ENCODE measurements around the gene CDH11.

Gene CDH11

DNA sequence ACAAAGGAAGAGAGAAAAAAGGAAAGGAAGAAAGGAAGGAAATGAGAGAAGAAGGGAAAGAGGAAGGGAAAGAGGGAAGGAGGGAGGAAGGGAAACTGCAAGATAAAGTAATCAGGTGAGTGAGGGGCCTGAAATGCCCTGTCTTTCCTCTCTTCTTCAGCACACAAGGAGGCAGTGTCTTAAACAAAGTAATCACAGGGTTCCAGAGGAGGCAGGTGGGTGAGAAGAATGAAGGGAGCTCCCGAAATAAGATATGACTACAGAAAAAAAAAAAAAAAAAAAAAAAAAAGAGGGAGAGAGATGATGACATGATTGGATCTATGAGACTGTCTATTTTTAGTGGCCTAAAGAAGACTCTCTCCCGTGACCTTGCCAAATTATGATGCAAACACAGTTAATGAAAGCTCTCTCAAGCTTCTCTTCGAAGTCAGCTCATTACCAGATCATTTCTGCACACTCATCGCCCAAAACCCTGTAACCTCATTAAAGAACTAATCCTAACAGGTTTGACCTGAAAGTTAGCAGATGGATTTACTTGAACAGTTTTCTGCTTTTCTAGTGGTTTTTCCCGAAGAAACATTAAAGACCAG is 53.6 kb downstream of the CDH11 start:
- H3K4me3 ChIP-seq (replicated peaks; ENCODE audit: low read depth, low read length): no peak overlapping the region
- no peaks in the 10 kb centered on the region for H3K27me3 ChIP-seq (replicated peaks; ENCODE audit: control insufficient read depth, insufficient read depth, low read length)
- no peaks in the 10 kb centered on the region for H3K36me3 ChIP-seq (ENCODE audit: control insufficient read depth, insufficient read depth, low read length)
- no peak for DNase-seq (ENCODE audit: extremely low read depth, insufficient read length)
- TF ChIP-seq, protein P1, sequence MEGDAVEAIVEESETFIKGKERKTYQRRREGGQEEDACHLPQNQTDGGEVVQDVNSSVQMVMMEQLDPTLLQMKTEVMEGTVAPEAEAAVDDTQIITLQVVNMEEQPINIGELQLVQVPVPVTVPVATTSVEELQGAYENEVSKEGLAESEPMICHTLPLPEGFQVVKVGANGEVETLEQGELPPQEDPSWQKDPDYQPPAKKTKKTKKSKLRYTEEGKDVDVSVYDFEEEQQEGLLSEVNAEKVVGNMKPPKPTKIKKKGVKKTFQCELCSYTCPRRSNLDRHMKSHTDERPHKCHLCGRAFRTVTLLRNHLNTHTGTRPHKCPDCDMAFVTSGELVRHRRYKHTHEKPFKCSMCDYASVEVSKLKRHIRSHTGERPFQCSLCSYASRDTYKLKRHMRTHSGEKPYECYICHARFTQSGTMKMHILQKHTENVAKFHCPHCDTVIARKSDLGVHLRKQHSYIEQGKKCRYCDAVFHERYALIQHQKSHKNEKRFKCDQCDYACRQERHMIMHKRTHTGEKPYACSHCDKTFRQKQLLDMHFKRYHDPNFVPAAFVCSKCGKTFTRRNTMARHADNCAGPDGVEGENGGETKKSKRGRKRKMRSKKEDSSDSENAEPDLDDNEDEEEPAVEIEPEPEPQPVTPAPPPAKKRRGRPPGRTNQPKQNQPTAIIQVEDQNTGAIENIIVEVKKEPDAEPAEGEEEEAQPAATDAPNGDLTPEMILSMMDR (IDR thresholded peaks at IDR 0.05; ENCODE audit: insufficient read depth, low read length, poor library complexity, severe bottlenecking): no peak

- H3K36me3 ChIP-seq (ENCODE audit: control insufficient read depth, insufficient read depth, low read length): no peaks in the 10 kb centered on the region
- no peak overlapping the region for H3K4me3 ChIP-seq (replicated peaks; ENCODE audit: low read depth, low read length)
- DNase-seq (ENCODE audit: extremely low read depth, insufficient read length): no peak
- TF ChIP-seq, protein P1 (IDR thresholded peaks at IDR 0.05; ENCODE audit: insufficient read depth, low read length, poor library complexity, severe bottlenecking): no peak
- no peaks in the 10 kb centered on the region for H3K27me3 ChIP-seq (replicated peaks; ENCODE audit: control insufficient read depth, insufficient read depth, low read length)
Measured at GRCh38 chr16:65066651-65067050, 55.2 kb downstream of the CDH11 start.

DNA sequence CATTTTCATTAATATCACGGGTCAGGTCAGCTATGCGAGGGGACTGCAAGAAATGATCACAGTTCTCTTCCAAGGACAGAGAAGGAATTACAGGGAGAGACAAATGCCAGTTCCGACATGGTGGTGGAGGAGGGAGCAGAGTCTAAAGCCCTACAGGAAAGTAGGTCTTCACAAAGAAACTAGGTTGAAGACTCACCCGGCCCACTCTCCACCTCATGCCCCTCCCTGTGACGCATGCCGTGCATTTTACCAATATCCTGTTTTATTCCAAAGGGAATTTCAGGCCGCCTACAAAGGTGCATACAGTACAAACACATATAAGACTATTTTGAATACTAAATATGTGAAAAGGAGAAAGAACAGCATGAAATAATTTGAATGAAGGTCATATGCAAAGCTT is 56.8 kb downstream of the CDH11 start:
- Histone ChIP-seq H3K36me3 (ENCODE audit: control insufficient read depth, insufficient read depth, low read length) (no peaks in the 10 kb centered on the region), H3K4me3 (replicated peaks; ENCODE audit: low read depth, low read length) (no peak overlapping the region), H3K27me3 (replicated peaks; ENCODE audit: control insufficient read depth, insufficient read depth, low read length) (no peaks in the 10 kb centered on the region)
- TF ChIP-seq, protein P1 (IDR thresholded peaks at IDR 0.05; ENCODE audit: insufficient read depth, low read length, poor library complexity, severe bottlenecking): no peak
- DNase-seq (ENCODE audit: extremely low read depth, insufficient read length): no peak

DNA sequence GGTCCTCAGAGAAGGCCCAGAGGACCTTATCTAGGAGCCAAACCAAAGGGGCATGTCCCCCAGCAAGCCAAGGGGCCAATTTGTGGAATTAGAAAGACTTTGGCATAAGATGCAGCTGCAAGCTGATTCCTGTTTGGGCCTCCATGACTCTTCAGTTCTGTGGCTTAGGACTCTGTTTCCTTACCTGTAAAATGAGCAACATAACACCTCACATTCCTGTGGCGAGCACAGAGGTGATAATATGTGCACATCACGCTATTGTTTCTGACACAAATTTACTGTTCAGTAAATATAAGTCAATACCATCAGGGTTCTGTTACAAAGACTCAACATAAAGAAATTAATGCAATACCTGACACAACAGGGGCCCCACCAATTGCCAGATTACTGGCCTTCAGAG is 57.7 kb downstream of the CDH11 start:
- Histone ChIP-seq H3K4me3 (replicated peaks; ENCODE audit: low read depth, low read length) (no peak overlapping the region), H3K36me3 (ENCODE audit: control insufficient read depth, insufficient read depth, low read length) (no peaks in the 10 kb centered on the region), H3K27me3 (replicated peaks; ENCODE audit: control insufficient read depth, insufficient read depth, low read length) (no peaks in the 10 kb centered on the region)
- TF ChIP-seq, protein P1 (IDR thresholded peaks at IDR 0.05; ENCODE audit: insufficient read depth, low read length, poor library complexity, severe bottlenecking): no peak
- DNase-seq (ENCODE audit: extremely low read depth, insufficient read length): no peak

DNA sequence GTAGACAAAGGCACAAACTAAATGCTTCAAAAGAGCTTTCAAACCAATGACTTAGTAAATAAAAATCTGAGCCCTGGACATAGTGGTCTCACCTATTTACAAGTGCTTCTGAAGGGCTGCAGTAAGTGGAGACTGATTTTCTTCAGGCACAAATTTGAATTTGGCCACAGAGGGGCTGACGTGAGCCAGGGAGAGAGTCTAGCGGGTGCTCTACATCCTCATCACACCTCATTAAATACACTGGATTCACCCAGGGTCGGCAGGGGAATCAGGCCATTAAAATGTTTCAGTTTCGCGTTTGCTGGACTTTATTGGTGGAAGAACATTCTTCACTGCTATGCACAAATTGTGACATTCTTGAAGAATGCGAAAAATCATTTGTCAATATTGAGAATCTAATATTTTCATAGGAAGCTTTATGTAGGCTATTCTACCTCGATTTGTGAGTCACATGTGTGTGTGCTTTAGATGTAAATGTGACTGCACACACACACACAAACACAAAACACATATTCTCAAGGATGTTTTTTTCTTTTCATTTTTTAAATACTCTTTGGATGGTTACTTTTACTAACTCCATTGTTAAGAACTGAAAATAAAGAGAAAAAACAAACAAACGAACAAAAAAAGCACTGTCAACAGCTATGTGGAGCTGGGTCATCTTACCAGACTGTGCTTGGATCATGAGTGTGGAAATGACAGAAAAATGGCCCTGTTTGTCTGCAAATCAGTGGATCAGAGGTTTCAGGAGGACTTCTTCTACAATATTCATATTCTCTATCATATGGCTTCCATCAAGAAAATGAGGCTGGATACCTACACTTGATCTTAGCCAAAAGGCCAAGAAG is 58.9 kb downstream of the CDH11 start:
- H3K27me3 ChIP-seq (replicated peaks; ENCODE audit: control insufficient read depth, insufficient read depth, low read length): no peaks in the 10 kb centered on the region
- no peak for DNase-seq (ENCODE audit: extremely low read depth, insufficient read length)
- no peaks in the 10 kb centered on the region for H3K36me3 ChIP-seq (ENCODE audit: control insufficient read depth, insufficient read depth, low read length)
- no peak overlapping the region for H3K4me3 ChIP-seq (replicated peaks; ENCODE audit: low read depth, low read length)
- TF ChIP-seq, protein P1 (IDR thresholded peaks at IDR 0.05; ENCODE audit: insufficient read depth, low read length, poor library complexity, severe bottlenecking): no peak

Measured in GM06990 (cell line).